ENCODE measurements around the gene IGF1R. TPM values are rescaled to one million over a fixed set of nuclear protein-coding genes. Genes with fewer than 3 reads are reported as not detected.

The IGF1R gene
- total and polyA plus RNA-seq, 2 donors (not counting 3 experiments of a cell fraction or from before 2014, with no cell fraction given): 16.1 to 59.1 TPM

GRCh38 chr15:98708037-98708590, 59.8 kb downstream of the IGF1R start:
- FAIRE-seq (no peak), DNase-seq (ENCODE audit: low read depth, low spot score) (no peak)
- no peaks in the 10 kb centered on the region for H3K27me3 ChIP-seq (ENCODE audit: control insufficient read depth in 2 of 2, insufficient read depth in 2 of 2, low read length in 2 of 2)
- POLR2A ChIA-PET: no interaction called here
- H3K36me3 ChIP-seq (ENCODE audit: control insufficient read depth in 2 of 2, extremely low read depth in 1 of 2, insufficient read depth in 2 of 2, low read length in 2 of 2): peaks cover 0 to 8% of the 10 kb centered on the region in 2 experiments
- peaks cover 49% of the 10 kb centered on the region for H3K79me2 ChIP-seq (ENCODE audit: control insufficient read depth, insufficient read depth, low read length)
- no peak overlapping the region for H3K27ac ChIP-seq (ENCODE audit: insufficient read depth, low read depth, low read length)
- no peak for TF ChIP-seq GATA2 (IDR thresholded peaks at IDR 0.05; ENCODE audit: insufficient read depth, insufficient read length, low read depth, low read length)
- TF ChIP-seq FOS (IDR thresholded peaks at IDR 0.05; ENCODE audit: borderline replicate concordance, insufficient read depth, low read length): no peak
- TF ChIP-seq POLR2AphosphoS5 (IDR thresholded peaks at IDR 0.05; ENCODE audit: insufficient read depth, low read depth, low read length): no peak
- no peak for TF ChIP-seq POLR2A (IDR thresholded peaks at IDR 0.05; ENCODE audit: low read depth, low read length)
- no peak for TF ChIP-seq MAX (IDR thresholded peaks at IDR 0.05; ENCODE audit: insufficient read depth, insufficient read length)
- TF ChIP-seq CTCF (IDR thresholded peaks at IDR 0.05; ENCODE audit: extremely low read depth in 1 of 2, insufficient read depth in 1 of 2, low read depth in 1 of 2, low read length in 2 of 2): no peak
- TF ChIP-seq EZH2 (IDR thresholded peaks at IDR 0.05; ENCODE audit: borderline replicate concordance, low read depth, low read length, severe bottlenecking): no peak
- no peak for TF ChIP-seq MYC (IDR thresholded peaks at IDR 0.05; ENCODE audit: low read depth, low read length)
- TF ChIP-seq JUN (IDR thresholded peaks at IDR 0.05; ENCODE audit: borderline replicate concordance, insufficient read depth, insufficient read length, low read depth): no peak
- no peaks in the 10 kb centered on the region for H3K9me1 ChIP-seq (replicated peaks; ENCODE audit: control insufficient read depth, extremely low read depth, insufficient read depth, low read length)
- intact Hi-C loops (cut with micrococcal nuclease): no loop called here
- BruUV-seq (replicated peaks): no TSS peak
- no peak overlapping the region for H2AFZ ChIP-seq (ENCODE audit: low read depth, low read length)
- no peaks in the 10 kb centered on the region for H4K20me1 ChIP-seq (replicated peaks; ENCODE audit: control insufficient read depth, extremely low read depth, insufficient read depth, low read length)
- H3K9me3 ChIP-seq (replicated peaks; ENCODE audit: control insufficient read depth, insufficient read depth, low read length): no peaks in the 10 kb centered on the region
- H3K4me2 ChIP-seq (ENCODE audit: insufficient read depth, low read length): no peak overlapping the region
- no peaks in the 10 kb centered on the region for H3K4me1 ChIP-seq (ENCODE audit: control insufficient read depth, extremely low read depth, insufficient read depth, low read length)
- dilution Hi-C loops (cut with MboI; ENCODE audit: extremely low pct_ligation_motif_present, low sequenced_read_pairs): no loop called here
- CTCF ChIA-PET: interaction anchor here (1.4 kb wide), 1 partner anchor 72 kb away, joined by 3 read pairs; no protein-coding TSS in a partner anchor
- no peak overlapping the region for H3K4me3 ChIP-seq (replicated peaks in 1 of 3; ENCODE audit: insufficient read depth in 1 of 3, low read depth in 1 of 3, low read length in 3 of 3)
- H3K9ac ChIP-seq (replicated peaks; ENCODE audit: extremely low read depth, insufficient read depth, low read length): no peak overlapping the region
